IPS-18a (cell line): ENCODE data around the gene MIA2.
"Not testable (repeated sequence)": the region's sequence is repeated elsewhere in the genome, so short reads cannot be mapped to it uniquely, and the experiment has no call there.

ENCODE experiments used
- H3K27ac ChIP-seq: one replicate; pipeline ENCODE4 v1.5.1; 2013; ENCODE audit warnings: low read length
- H3K27me3 ChIP-seq: one replicate; pipeline ENCODE4 v1.6.1; 2013; ENCODE audit warnings: mild to moderate bottlenecking, low read length; ENCODE audit not compliant: control insufficient read depth, insufficient read depth
- H3K36me3 ChIP-seq: one replicate; pipeline ENCODE4 v1.6.1; 2013; ENCODE audit warnings: low read depth, low read length; ENCODE audit not compliant: control insufficient read depth
- H3K4me1 ChIP-seq: one replicate; pipeline ENCODE4 v1.6.1; 2013; ENCODE audit warnings: low read depth, low read length; ENCODE audit not compliant: control insufficient read depth
- H3K4me3 ChIP-seq: one replicate; pipeline ENCODE4 v1.5.1; 2013; ENCODE audit warnings: low read length
- H3K9ac ChIP-seq: one replicate; pipeline ENCODE4 v1.6.1; 2013; ENCODE audit warnings: mild to moderate bottlenecking, low read length, moderate library complexity
- H3K9me3 ChIP-seq: one replicate; pipeline ENCODE4 v1.6.1; 2013; ENCODE audit warnings: low read depth, low read length; ENCODE audit not compliant: control insufficient read depth

MIA2 gene

DNA sequence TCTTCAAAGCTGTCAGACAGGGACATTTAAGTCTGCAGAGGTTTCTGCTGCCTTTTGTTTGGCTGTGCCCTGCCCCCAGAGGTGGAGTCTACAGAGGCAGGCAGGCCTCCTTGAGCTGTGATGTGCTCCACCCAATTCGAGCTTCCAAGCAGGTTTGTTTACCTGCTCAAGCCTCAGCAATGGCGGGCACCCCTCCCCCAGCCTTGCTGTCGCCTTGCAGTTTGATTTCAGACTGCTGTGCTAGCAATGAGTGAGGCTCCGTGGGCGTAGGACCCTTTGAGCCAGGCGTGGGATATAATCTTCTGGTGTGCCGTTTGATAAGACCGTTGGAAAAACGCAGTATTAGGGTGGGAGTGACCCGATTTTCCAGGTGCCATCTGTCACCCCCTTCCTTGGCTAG, 125.4 kb downstream of the MIA2 start:
- H3K9ac ChIP-seq, H3K4me1 ChIP-seq, H3K27ac ChIP-seq, H3K9me3 ChIP-seq, H3K4me3 ChIP-seq, H3K36me3 ChIP-seq, H3K27me3 ChIP-seq: not testable (repeated sequence)

DNA sequence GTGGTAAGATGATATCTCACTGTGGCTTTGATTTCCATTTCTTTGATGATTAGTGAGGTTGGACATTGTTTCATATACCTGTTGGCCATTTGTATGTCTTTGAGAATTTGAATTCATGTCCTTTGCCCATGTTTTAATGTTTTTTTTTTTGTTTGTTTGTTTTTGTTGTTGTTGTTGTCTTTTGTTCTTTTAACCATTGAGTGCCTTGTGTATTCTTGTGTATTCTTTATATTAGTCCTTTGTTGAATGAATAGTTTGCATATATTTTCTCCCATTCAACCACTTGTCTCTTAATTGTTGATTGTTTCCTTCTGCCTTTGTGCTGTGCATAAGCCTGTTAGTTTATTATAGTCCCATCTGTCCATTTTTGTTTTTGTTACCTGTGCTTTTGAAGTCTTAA, 126.6 kb downstream of the MIA2 start:
- Histone ChIP-seq H3K36me3 (no peaks in the 10 kb centered on the region), H3K4me1 (no peaks in the 10 kb centered on the region), H3K9me3 (no peaks in the 10 kb centered on the region), H3K27me3 (no peaks in the 10 kb centered on the region), H3K9ac (no peak overlapping the region), H3K27ac (no peak overlapping the region), H3K4me3 (no peak overlapping the region)

DNA sequence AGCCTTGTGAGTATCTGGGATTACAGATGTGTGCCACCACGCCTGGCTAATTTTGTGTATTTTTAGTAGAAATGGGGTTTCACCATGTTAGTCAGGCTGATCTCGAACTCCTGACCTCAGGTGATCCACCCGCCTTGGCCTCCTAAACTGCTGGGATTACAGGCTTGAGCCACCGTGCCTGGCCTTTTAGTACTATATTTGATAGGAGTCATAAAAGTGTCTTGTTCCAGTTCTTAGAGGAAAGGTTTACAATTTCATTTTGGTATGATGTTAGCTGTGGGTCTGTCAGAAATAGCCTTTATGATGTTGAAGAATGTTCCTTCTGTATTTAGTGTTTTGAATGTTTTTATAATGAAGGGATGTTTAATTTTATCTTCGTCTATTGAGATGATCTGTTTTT, 127.8 kb downstream of the MIA2 start:
- not testable (repeated sequence) for H3K36me3 ChIP-seq, H3K9ac ChIP-seq, H3K4me1 ChIP-seq, H3K27me3 ChIP-seq, H3K9me3 ChIP-seq, H3K4me3 ChIP-seq, H3K27ac ChIP-seq

DNA sequence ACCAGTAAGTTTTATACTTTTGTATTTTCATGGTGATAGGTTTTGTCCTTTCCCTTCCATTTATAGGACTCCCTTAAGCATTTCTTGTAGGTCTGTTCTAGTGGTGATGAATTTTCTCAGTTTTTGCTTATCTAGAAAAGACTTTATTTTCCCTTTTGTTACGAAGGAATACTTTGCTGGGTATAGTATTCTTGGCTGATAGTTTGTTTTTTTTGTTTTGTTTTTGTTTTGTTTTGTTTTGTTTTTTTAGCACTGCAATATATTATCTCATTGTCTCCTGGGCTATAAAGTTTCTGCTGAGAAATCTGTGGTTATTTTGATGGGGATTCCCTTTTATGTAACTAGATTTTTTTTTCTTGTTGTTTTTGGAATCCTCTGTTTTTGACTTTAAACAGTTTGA, 130.8 kb downstream of the MIA2 start:
- no peaks in the 10 kb centered on the region for H3K9me3 ChIP-seq
- no peaks in the 10 kb centered on the region for H3K27me3 ChIP-seq
- H3K4me1 ChIP-seq: peaks cover 19% of the 10 kb centered on the region
- no peak overlapping the region for H3K27ac ChIP-seq
- H3K36me3 ChIP-seq: no peaks in the 10 kb centered on the region
- no peak overlapping the region for H3K4me3 ChIP-seq
- no peak overlapping the region for H3K9ac ChIP-seq

DNA sequence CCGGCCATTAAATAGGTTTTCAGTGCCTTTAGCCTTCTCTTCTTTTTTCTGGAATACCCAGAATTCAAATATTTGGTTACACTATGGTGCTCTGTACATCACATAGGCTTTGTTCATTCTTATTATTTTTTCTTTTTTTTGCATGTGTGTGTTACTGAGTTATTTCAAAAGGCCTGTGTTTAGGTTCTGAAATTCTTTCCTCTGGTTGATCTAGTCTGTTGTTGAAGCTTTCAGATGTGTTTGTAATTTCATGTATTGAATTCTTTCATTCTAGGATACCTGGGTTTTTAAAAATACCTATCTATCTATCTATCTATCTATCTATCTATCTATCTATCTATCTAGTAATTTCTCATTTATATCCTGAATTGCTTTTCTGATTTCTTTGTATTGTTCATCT, 131.6 kb downstream of the MIA2 start:
- Histone ChIP-seq H3K36me3 (no peaks in the 10 kb centered on the region), H3K27me3 (no peaks in the 10 kb centered on the region), H3K4me1 (peaks cover 19% of the 10 kb centered on the region), H3K9ac (no peak overlapping the region), H3K9me3 (no peaks in the 10 kb centered on the region), H3K27ac (no peak overlapping the region), H3K4me3 (no peak overlapping the region)

DNA sequence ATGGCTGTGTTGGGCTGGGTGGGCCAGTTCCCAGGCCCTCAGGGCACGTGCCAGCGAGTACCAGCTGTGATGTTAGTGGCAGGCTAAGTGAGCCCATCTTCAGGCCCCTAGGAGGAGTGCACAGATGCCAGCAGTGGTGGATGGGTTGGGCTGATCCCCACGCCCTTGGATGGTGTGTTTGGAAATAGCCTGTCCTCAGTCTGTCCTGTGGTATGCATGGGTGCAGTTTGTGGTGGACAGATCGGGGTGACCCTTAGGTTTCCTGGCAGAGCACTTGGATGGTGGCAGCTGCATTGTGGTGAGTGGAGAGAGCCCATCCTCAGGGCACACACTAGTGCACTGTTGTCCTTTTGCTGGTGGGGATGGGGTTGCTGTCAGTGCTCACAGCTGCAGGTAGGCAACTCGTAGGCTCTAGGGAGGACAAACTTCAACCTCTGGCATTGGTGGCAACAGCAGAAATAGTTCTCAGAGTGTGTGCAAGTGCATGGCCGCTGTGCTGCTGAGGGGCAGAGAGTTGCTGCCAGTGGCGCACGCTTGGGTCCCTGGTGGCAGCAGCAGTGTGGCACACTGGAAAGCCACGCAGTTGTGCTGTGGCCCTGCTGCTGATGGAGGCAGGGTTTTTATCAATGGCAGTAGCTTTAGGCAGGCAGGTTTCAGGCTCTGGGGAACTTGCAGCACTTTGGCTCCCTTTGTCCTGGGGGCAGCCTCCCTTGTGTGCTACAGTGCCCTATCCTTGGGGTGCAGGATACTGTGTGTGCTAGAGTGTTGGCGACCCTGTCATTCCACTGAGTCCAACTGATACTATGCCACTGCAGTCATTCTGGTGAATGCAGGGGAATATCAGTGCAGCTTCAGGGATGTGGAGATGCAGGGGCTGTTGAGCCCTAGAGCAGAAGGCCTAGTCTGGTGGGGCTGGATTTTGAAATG, 133.0 kb downstream of the MIA2 start:
- H3K27ac ChIP-seq: no peak overlapping the region
- no peaks in the 10 kb centered on the region for H3K9me3 ChIP-seq
- no peaks in the 10 kb centered on the region for H3K27me3 ChIP-seq
- no peaks in the 10 kb centered on the region for H3K36me3 ChIP-seq
- no peak overlapping the region for H3K9ac ChIP-seq
- peaks cover 19% of the 10 kb centered on the region for H3K4me1 ChIP-seq
- no peak overlapping the region for H3K4me3 ChIP-seq

DNA sequence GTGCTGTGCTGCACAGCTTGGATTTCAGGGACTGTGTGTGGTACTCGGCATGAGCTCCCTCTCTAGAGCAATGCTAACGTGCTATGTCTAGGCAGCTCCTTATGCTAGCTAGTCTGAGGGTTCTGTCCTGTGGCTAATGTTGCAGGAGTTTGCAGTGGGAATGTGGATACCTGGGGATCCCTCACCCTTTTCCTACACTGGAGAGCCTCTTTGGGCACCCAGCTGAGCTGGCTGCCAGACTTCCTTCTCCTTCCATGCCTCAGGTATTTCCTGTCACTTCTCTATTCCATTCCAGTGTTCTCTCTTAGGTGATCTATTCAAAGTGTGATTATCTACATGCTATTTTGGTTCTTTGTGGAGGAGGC, 133.7 kb downstream of the MIA2 start:
- H3K27me3 ChIP-seq: no peaks in the 10 kb centered on the region
- peaks cover 19% of the 10 kb centered on the region for H3K4me1 ChIP-seq
- H3K27ac ChIP-seq: no peak overlapping the region
- H3K9me3 ChIP-seq: no peaks in the 10 kb centered on the region
- H3K36me3 ChIP-seq: no peaks in the 10 kb centered on the region
- no peak overlapping the region for H3K9ac ChIP-seq
- H3K4me3 ChIP-seq: no peak overlapping the region

DNA sequence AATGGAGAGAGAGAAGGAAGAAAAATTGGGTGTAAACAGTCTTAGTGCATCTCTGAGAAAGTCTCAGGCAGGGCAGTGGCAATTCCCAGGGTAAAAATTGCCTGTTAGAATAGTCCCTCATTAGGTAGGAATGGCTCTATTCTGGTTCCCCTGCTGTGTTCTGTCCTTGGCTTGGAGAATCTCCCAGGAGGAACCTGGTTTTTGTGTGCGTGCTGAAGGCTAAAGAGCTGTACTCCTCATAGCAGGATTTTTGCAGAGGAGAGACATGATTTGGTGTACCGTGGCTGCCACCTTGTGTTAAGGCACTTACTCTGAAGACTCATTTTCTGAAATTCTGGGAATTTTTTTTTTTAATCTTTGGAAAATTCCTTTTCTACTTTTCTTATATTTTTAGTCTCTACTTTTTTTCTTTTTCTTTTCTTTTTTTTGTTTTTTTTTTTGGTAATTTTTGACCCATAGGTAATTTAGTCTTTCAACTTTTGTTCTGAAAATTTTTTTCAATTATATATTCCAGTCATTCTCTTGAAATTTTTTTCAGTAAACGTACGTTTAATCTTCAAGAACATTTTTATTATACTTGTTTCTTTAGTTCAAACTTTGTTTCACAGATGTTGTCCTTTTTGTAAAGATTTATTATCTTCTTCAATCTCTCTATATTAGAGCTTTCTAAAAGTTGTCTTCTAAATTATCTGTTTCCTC, 134.7 kb downstream of the MIA2 start:
- no peaks in the 10 kb centered on the region for H3K36me3 ChIP-seq
- H3K27me3 ChIP-seq: no peaks in the 10 kb centered on the region
- H3K4me1 ChIP-seq: peaks cover 19% of the 10 kb centered on the region
- H3K9me3 ChIP-seq: no peaks in the 10 kb centered on the region
- no peak overlapping the region for H3K4me3 ChIP-seq
- H3K9ac ChIP-seq: no peak overlapping the region
- no peak overlapping the region for H3K27ac ChIP-seq

DNA sequence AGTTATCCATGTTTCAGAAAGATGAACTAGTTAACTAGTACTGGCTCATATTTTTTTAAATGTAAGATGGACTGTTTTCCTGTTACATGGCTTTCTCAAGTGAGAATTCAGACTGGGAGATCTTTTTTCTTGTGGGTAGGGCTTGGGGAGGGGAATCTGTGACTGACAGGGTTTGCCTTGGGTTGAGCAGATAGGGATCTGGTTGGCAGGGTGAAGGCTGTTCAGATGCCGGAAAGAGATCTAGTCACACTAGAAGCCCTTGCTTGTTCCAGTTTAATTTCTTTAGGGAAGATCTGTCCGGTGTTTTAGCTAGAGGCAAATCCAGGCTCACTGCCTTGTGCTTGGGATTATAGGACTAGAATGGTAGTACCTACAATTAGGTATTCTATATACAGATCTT, 135.3 kb downstream of the MIA2 start:
- H3K9me3 ChIP-seq: no peaks in the 10 kb centered on the region
- no peak overlapping the region for H3K27ac ChIP-seq
- H3K4me1 ChIP-seq: peaks cover 19% of the 10 kb centered on the region
- H3K36me3 ChIP-seq: no peaks in the 10 kb centered on the region
- no peak overlapping the region for H3K4me3 ChIP-seq
- H3K27me3 ChIP-seq: no peaks in the 10 kb centered on the region
- no peak overlapping the region for H3K9ac ChIP-seq

DNA sequence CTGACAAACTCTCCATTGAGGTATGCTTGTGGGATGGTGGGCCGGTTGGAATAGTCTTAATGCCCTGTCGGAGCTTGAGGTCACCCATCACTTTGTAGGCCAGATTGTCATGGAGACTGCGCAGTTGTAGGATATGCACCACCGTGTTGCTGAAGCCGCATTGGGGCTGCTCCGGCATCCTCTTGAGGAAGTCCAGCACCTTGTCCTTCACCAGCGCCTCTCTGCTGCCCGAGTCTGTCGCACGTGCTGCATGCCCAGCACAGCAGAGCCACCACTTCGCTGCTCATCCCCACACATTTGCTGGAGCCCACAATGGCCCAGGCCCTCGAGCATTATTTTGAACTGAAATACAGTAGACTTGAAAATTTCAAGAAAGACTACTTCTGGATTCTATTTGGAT, 136.7 kb downstream of the MIA2 start:
- H3K4me1 ChIP-seq: peaks cover 19% of the 10 kb centered on the region
- H3K4me3 ChIP-seq: no peak overlapping the region
- H3K9ac ChIP-seq: no peak overlapping the region
- H3K9me3 ChIP-seq: no peaks in the 10 kb centered on the region
- H3K36me3 ChIP-seq: no peaks in the 10 kb centered on the region
- H3K27me3 ChIP-seq: no peaks in the 10 kb centered on the region
- no peak overlapping the region for H3K27ac ChIP-seq

DNA sequence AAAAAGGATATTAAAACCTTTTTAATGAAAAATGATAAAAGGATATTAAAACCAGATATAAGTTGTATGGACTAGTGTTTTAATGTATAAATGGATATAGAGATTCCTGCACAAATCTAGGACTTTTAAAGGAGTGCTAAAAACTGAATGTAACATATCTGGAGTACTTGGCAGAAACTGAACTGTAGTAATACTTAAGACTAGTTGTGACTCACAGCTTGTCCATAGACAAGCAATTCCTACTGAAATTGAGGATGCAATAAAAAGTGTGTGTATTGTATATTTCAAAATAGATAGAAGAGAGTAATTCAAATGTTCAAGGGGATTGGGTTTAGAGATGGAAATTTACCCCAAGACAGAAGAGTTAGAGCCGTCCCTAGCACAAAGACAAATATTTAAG, 138.9 kb downstream of the MIA2 start:
- Histone ChIP-seq H3K4me3 (no peak overlapping the region), H3K9me3 (no peaks in the 10 kb centered on the region), H3K36me3 (no peaks in the 10 kb centered on the region), H3K27ac (no peak overlapping the region), H3K4me1 (peaks cover 18% of the 10 kb centered on the region), H3K9ac (no peak overlapping the region), H3K27me3 (no peaks in the 10 kb centered on the region)

DNA sequence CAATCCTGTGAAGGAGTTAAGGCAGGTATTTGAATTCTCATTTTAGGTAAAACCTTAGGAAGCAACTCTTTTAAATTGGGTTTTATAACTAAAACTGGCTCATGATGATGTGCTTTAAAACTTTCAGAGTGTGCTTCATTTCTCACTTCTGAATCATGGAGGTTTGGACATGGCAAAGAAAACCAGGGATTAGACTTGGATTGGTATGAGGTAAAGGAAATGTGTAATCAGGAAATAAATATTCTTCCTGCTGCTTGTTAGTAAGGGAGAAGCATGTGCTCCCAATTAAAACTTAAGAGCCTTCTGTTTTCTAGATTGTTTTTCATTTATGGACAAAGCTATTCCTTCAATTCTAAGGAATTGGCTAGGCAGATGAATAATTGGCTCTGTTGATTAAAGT, 141.1 kb downstream of the MIA2 start:
- no peaks in the 10 kb centered on the region for H3K36me3 ChIP-seq
- no peak overlapping the region for H3K9ac ChIP-seq
- no peaks in the 10 kb centered on the region for H3K9me3 ChIP-seq
- no peak overlapping the region for H3K27ac ChIP-seq
- H3K27me3 ChIP-seq: no peaks in the 10 kb centered on the region
- peaks cover 5% of the 10 kb centered on the region for H3K4me1 ChIP-seq
- H3K4me3 ChIP-seq: no peak overlapping the region
